Caco-2 (cell line): Measurements from ENCODE around the gene PDLIM1. TPM values are rescaled to one million over a fixed set of nuclear protein-coding genes. Genes with fewer than 3 reads are reported as not detected.

Experiments
- BruUV-seq: library from RNA; stranded (reverse); fragments of 400-500 nt; replicated peaks from 2 replicates; lab custom pipeline; 2021; lab: Mats Ljungman, UMichigan
- CTCF ChIA-PET: fragments of 300-600 bp; sonication (Branson Sonifier 250); formaldehyde crosslinking; loops from one replicate; lab custom pipeline; 2022; ENCODE audit warnings: antibody characterized with exemption; lab: Charles Lee
- POLR2A ChIA-PET: fragments of 300-600 bp; sonication (Branson Sonifier 250); formaldehyde crosslinking; loops from one replicate; lab custom pipeline; 2022; ENCODE audit warnings: antibody characterized with exemption; lab: Charles Lee
- DNase-seq, 2 experiments: peaks; one replicate each; pipeline versions ENCODE4 v3.0.0 to v3.0.0-alpha.2; 2020 to 2022
- H3K27me3 ChIP-seq: replicated peaks from 2 replicates; pipeline ENCODE4 v1.6.0; 2011; ENCODE audit warnings: low read length; ENCODE audit not compliant: control insufficient read depth, insufficient read depth
- H3K36me3 ChIP-seq: 2 replicates; pipeline ENCODE4 v1.5.1; 2011; ENCODE audit warnings: low read length; ENCODE audit not compliant: control insufficient read depth, insufficient read depth
- H3K4me1 ChIP-seq: fragments of 250-450 bp; sonication (Bioruptor Pico); 2 replicates; pipeline ENCODE4 v1.5.1; 2020; ENCODE audit warnings: mild to moderate bottlenecking
- H3K4me3 ChIP-seq: 2 replicates; pipeline ENCODE4 v1.5.1; 2011; ENCODE audit warnings: low read depth, mild to moderate bottlenecking, control low read depth, low read length
- H3K9me3 ChIP-seq: fragments of 250-450 bp; sonication (Bioruptor Pico); 2 replicates; pipeline ENCODE4 v1.5.1; 2020; ENCODE audit warnings: mild to moderate bottlenecking, moderate library complexity
- H3K27ac Mint-ChIP-seq: one replicate; pipeline ENCODE4 v1.8.0; 2022; ENCODE audit warnings: mixed read lengths; ENCODE audit not compliant: unreplicated experiment
- H3K27me3 Mint-ChIP-seq: one replicate; pipeline ENCODE4 v1.8.0; 2022; ENCODE audit warnings: mixed read lengths; ENCODE audit not compliant: insufficient read depth, unreplicated experiment
- H3K36me3 Mint-ChIP-seq: one replicate; pipeline ENCODE4 v1.8.0; 2022; ENCODE audit warnings: mild to moderate bottlenecking, mixed read lengths; ENCODE audit not compliant: insufficient read depth, unreplicated experiment
- H3K4me1 Mint-ChIP-seq: one replicate; pipeline ENCODE4 v1.8.0; 2022; ENCODE audit warnings: low read depth, mixed read lengths; ENCODE audit not compliant: unreplicated experiment
- H3K4me3 Mint-ChIP-seq: one replicate; pipeline ENCODE4 v1.8.0; 2022; ENCODE audit warnings: mild to moderate bottlenecking, moderate library complexity, mixed read lengths; ENCODE audit not compliant: unreplicated experiment
- H3K9me3 Mint-ChIP-seq: one replicate; pipeline ENCODE4 v1.8.0; 2022; ENCODE audit warnings: mixed read lengths; ENCODE audit not compliant: unreplicated experiment
- intact Hi-C: fragments of 100-400 bp; cut with micrococcal nuclease; formaldehyde crosslinking; loops from one replicate; pipeline ENCODE4 v1.10.0; 2022; ENCODE audit not compliant: unreplicated experiment
- total RNA-seq: library from RNA; stranded (reverse); gene quantifications from 2 replicates; pipeline ENCODE4 v1.2.3, GENCODE V29; 2022
- TF ChIP-seq, protein P1 (sequence below), 2 experiments: fragments of 200-600 bp in 1 of 2; IDR thresholded peaks; 1 replicate in 1 of 2; 2 replicates in 1 of 2; pipeline versions ENCODE4 v1.5.1 to v1.8.0; 2011 to 2022; ENCODE audit warnings: antibody characterized with exemption in 1 of 2, control low read depth in 1 of 2, inconsistent platforms in 1 of 2, low read depth in 1 of 2, low read length in 1 of 2, mild to moderate bottlenecking in 1 of 2, moderate library complexity in 1 of 2; ENCODE audit not compliant: insufficient read depth in 1 of 2, severe bottlenecking in 1 of 2, unreplicated experiment in 1 of 2

PDLIM1 gene
- total RNA-seq, 1 experiment from 2014 or later = 506 TPM

- Histone ChIP-seq H3K27me3 (no peaks in the 10 kb centered on the region), H3K4me3 (no peak overlapping the region), H3K9me3 (no peaks in the 10 kb centered on the region), H3K4me1 (peaks cover 67% of the 10 kb centered on the region), H3K36me3 (peaks cover 3% of the 10 kb centered on the region)
- no peaks in the 10 kb centered on the region for H3K9me3 Mint-ChIP-seq
- peak overlapping the region; percentile 54 for H3K4me3 Mint-ChIP-seq
- H3K27me3 Mint-ChIP-seq = no peaks in the 10 kb centered on the region
- ChIA-PET CTCF (interaction anchor here (0.5 to 1.3 kb wide), 5 partner anchors 9 to 890 kb away, joined by 3 to 4 read pairs (median 3); no protein-coding TSS in a partner anchor), POLR2A (interaction anchor here (2.1 kb wide), 1 partner anchor 15 kb away, joined by 12 read pairs; no protein-coding TSS in a partner anchor)
- intact Hi-C loops = loop anchor here (1.0 kb wide), 2 partner anchors 13 to 16 kb away; no protein-coding TSS in a partner anchor
- H3K4me1 Mint-ChIP-seq = peaks cover 59% of the 10 kb centered on the region
- BruUV-seq = no TSS peak
- DNase-seq = peak; percentile 78 to 84
- peak overlapping the region; percentile 91 for H3K27ac Mint-ChIP-seq
- H3K36me3 Mint-ChIP-seq = peaks cover 79% of the 10 kb centered on the region
- TF ChIP-seq, protein P1, sequence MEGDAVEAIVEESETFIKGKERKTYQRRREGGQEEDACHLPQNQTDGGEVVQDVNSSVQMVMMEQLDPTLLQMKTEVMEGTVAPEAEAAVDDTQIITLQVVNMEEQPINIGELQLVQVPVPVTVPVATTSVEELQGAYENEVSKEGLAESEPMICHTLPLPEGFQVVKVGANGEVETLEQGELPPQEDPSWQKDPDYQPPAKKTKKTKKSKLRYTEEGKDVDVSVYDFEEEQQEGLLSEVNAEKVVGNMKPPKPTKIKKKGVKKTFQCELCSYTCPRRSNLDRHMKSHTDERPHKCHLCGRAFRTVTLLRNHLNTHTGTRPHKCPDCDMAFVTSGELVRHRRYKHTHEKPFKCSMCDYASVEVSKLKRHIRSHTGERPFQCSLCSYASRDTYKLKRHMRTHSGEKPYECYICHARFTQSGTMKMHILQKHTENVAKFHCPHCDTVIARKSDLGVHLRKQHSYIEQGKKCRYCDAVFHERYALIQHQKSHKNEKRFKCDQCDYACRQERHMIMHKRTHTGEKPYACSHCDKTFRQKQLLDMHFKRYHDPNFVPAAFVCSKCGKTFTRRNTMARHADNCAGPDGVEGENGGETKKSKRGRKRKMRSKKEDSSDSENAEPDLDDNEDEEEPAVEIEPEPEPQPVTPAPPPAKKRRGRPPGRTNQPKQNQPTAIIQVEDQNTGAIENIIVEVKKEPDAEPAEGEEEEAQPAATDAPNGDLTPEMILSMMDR (IDR thresholded peaks at IDR 0.05; ENCODE audit: insufficient read depth in 1 of 2, low read depth in 1 of 2, low read length in 1 of 2, severe bottlenecking in 1 of 2, unreplicated experiment in 1 of 2) = no peak
Measured at GRCh38 chr10:95273393-95274312, 17.1 kb downstream of the PDLIM1 start.

DNA sequence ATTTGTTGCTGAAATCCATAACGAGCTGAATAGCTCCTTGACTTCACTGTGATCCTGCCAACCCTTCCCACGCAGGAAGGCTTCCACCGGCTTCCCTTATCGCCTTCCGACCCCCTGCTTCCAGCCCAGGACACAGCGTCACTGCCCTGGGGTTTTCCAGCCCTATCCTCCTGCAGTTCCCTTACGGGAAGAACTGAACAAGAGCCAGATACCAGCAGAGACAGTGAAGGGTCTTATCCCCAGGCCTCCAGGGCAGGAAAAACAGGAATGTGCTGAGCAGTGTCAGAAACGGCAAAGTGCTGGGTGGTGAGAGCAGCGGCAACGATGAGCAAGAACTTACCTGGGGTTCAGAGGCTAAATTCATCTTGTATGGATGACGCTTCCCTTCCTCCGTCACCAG lies 22.4 kb downstream of the PDLIM1 start:
- Mint-ChIP-seq H3K9me3 (no peaks in the 10 kb centered on the region), H3K27me3 (no peaks in the 10 kb centered on the region), H3K36me3 (peaks cover 87% of the 10 kb centered on the region), H3K27ac (peak overlapping the region; percentile 90), H3K4me1 (peaks cover 54% of the 10 kb centered on the region), H3K4me3 (no peak overlapping the region)
- intact Hi-C loops = no loop called here
- no peaks in the 10 kb centered on the region for H3K27me3 ChIP-seq
- BruUV-seq = no TSS peak
- peaks cover 7% of the 10 kb centered on the region for H3K36me3 ChIP-seq
- ChIA-PET POLR2A (no interaction called here), CTCF (no interaction called here)
- no peak overlapping the region for H3K4me3 ChIP-seq
- no peaks in the 10 kb centered on the region for H3K9me3 ChIP-seq
- peaks cover 65% of the 10 kb centered on the region for H3K4me1 ChIP-seq
- DNase-seq = no peak
- TF ChIP-seq, protein P1 (IDR thresholded peaks at IDR 0.05; ENCODE audit: insufficient read depth in 1 of 2, low read depth in 1 of 2, low read length in 1 of 2, severe bottlenecking in 1 of 2, unreplicated experiment in 1 of 2) = no peak

DNA sequence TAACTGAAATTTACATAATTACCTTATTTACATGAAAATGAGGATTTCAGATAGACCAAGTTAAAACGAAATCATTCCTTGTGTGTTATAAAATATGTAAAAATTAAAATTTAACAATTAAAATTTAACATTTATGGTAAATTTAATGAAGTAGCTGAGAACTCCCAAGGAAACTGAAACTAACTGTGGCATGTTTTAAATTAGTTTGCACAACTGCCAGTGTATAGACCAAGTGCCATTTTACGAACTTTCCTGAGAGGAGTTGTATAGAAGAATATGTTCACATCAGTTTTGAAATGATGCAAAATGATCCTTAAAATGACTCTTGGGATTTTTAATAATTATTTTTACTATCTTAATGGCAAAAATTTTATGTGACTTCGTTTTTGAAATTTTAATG lies 23.6 kb downstream of the PDLIM1 start:
- POLR2A ChIA-PET = interaction anchor here (1.0 kb wide), 1 partner anchor 20 kb away, joined by 3 read pairs; no protein-coding TSS in a partner anchor
- Histone ChIP-seq H3K27me3 (no peaks in the 10 kb centered on the region), H3K4me1 (peaks cover 67% of the 10 kb centered on the region), H3K36me3 (peaks cover 7% of the 10 kb centered on the region), H3K9me3 (no peaks in the 10 kb centered on the region), H3K4me3 (no peak overlapping the region)
- TSS peak; percentile 23 for BruUV-seq
- no peak for DNase-seq
- Mint-ChIP-seq H3K27me3 (no peaks in the 10 kb centered on the region), H3K27ac (peak overlapping the region; percentile 98), H3K4me3 (peak overlapping the region; percentile 63), H3K9me3 (no peaks in the 10 kb centered on the region), H3K36me3 (peaks cover 89% of the 10 kb centered on the region), H3K4me1 (peaks cover 58% of the 10 kb centered on the region)
- TF ChIP-seq, protein P1 (IDR thresholded peaks at IDR 0.05; ENCODE audit: insufficient read depth in 1 of 2, low read depth in 1 of 2, low read length in 1 of 2, severe bottlenecking in 1 of 2, unreplicated experiment in 1 of 2) = no peak
- intact Hi-C loops = no loop called here
- CTCF ChIA-PET = no interaction called here
